Mucosa of descending colon (tissue), 3 donors: ENCODE data around the gene PROSER3. TPM values are rescaled to one million over a fixed set of nuclear protein-coding genes. Genes with fewer than 3 reads are reported as not detected.

ENCODE experiments used
- ATAC-seq: fragments of 200-7000 bp; cut with Tn5 transposase; one replicate; pipeline ENCODE4 v1.9.1; 2020; ENCODE audit warnings: mild to moderate bottlenecking, moderate library complexity
- DNase-seq, 3 donors: peaks; one replicate each; pipeline ENCODE4 v3.0.0-alpha.2; 2020
- H3K36me3 ChIP-seq: fragments of 200-600 bp; one replicate; pipeline ENCODE4 v1.8.0; 2021; ENCODE audit warnings: low read depth, mild to moderate bottlenecking
- H3K4me1 ChIP-seq: fragments of 200-600 bp; one replicate; pipeline ENCODE4 v1.8.0; 2021; ENCODE audit warnings: low read depth, mild to moderate bottlenecking
- H3K4me3 ChIP-seq: fragments of 200-600 bp; one replicate; pipeline ENCODE4 v1.8.0; 2021; ENCODE audit warnings: mild to moderate bottlenecking
- H3K9me3 ChIP-seq: fragments of 200-600 bp; one replicate; pipeline ENCODE4 v1.8.0; 2021; ENCODE audit warnings: mild to moderate bottlenecking
- CTCF ChIP-seq: fragments of 200-600 bp; IDR thresholded peaks from one replicate; pipeline ENCODE4 v1.8.0; 2022; ENCODE audit warnings: antibody characterized with exemption, mild to moderate bottlenecking
- intact Hi-C, 2 donors: fragments of 100-400 bp; cut with DNase I in 1 of 2; cut with micrococcal nuclease in 1 of 2; formaldehyde crosslinking; loops; one replicate each; pipeline versions ENCODE4 v1.11.0 to v1.11.1; 2022; cut with DNase I, micrococcal nuclease
- total RNA-seq, 3 donors: library from RNA; stranded (reverse); fragmentation: NEBNext Ultra II Directional in 2 of 3; extraction: Animal tissue kit (Norgen Biotek cat#: 25700) in 2 of 3; gene quantifications; one replicate each; pipeline versions ENCODE4 v1.2.1 to v1.2.4, GENCODE V29; 2021 to 2023
- donor health status: DM: no; HTN: no; CAD: no; lungs with moderate emphysema.
- donor health status: DM: no; HTN: no; CAD: no.
- donor health status: DM: no; HTN: yes; CAD: no.

Gene PROSER3
- total RNA-seq, 3 donors from 2014 or later: 21.7 to 26.5 (median 26.0) TPM

- Histone ChIP-seq H3K4me1 (peaks cover 32% of the 10 kb centered on the region), H3K4me3 (peak within 1 kb of the TSS; percentile 80), H3K36me3 (peaks cover 7% of the 10 kb centered on the region), H3K9me3 (no peaks in the 10 kb centered on the region)
- intact Hi-C loops: no loop called here
- TF ChIP-seq CTCF: no peak
- DNase-seq (peak in 2 of 3 donors; percentile 59 to 62), ATAC-seq (no peak)
These were observed 1.4 kb upstream of the PROSER3 start, which contains the start of gene HSPB6 for GRCh38 chr19:35756377-35757230. TSS of gene HSPB6 (minus strand) at chr19:35757029. CDS start at chr19:35757008, 21 bp downstream.

- Histone ChIP-seq H3K4me3 (no peak overlapping the region), H3K36me3 (peaks cover 7% of the 10 kb centered on the region), H3K9me3 (no peaks in the 10 kb centered on the region), H3K4me1 (peaks cover 32% of the 10 kb centered on the region)
- no peak for TF ChIP-seq CTCF
- DNase-seq: peak; percentile 54 to 86 (median 74)
- ATAC-seq: peak; percentile 16
- intact Hi-C loops: no loop called here
These were observed 686 bp upstream of the PROSER3 start for GRCh38 chr19:35757231-35757748.

DNA sequence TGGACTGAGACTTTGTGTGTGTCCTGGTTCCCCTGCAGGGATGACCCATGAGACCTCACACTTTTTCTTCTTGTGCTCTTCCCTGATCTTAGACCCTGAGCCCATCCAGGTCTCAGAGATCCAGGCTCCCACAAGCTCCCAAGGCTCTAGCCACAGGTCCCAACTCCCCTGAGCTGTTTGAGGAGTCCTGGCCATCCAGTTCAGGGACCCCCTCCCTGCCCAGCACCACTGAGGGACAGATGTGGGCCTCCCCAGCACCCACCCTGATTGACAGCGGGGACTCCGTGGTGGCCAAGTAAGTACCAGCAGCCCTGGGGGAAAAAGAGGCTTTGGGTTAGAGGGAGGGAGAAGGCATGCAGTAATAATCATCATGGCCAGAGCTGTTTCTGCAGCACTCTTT is 1.7 kb downstream of the PROSER3 start:
- ATAC-seq (no peak), DNase-seq (no peak)
- Histone ChIP-seq H3K4me1 (peaks cover 32% of the 10 kb centered on the region), H3K4me3 (no peak overlapping the region), H3K36me3 (no peaks in the 10 kb centered on the region), H3K9me3 (no peaks in the 10 kb centered on the region)
- intact Hi-C loops: no loop called here
- no peak for TF ChIP-seq CTCF

DNA sequence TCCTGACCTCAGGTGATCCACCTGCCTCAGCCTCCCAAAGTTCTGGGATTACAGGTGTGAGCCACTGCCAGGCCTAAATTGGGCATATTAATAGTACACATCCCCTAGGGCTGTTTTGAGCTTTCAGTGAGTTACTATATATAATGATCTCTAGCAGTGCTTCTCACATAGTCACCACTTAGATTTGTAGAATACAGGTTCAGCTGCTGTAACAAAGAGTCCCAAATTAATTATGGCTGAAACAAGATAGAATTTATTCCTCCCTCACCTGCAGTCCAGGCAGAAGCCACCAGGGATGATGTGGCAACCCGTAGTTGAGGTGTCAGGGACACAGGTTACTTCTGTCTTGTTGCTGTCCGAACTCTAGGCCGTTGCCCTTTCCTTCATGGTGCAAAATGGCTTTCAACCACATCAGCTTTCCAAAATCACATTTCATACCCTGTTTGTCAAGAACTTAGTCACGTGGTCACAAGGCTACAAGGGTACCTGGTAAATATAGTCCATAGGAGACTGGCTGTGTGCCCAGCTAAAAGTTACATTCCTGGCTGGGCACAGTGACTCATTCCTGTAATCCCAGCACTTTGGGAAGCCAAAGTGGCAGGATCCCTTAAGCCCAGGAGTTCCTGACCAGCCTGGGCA is 2.9 kb downstream of the PROSER3 start:
- Histone ChIP-seq H3K9me3 (no peaks in the 10 kb centered on the region), H3K4me3 (no peak overlapping the region), H3K36me3 (no peaks in the 10 kb centered on the region), H3K4me1 (peaks cover 25% of the 10 kb centered on the region)
- ATAC-seq: no peak
- intact Hi-C loops: no loop called here
- DNase-seq: no peak
- no peak for TF ChIP-seq CTCF

DNA sequence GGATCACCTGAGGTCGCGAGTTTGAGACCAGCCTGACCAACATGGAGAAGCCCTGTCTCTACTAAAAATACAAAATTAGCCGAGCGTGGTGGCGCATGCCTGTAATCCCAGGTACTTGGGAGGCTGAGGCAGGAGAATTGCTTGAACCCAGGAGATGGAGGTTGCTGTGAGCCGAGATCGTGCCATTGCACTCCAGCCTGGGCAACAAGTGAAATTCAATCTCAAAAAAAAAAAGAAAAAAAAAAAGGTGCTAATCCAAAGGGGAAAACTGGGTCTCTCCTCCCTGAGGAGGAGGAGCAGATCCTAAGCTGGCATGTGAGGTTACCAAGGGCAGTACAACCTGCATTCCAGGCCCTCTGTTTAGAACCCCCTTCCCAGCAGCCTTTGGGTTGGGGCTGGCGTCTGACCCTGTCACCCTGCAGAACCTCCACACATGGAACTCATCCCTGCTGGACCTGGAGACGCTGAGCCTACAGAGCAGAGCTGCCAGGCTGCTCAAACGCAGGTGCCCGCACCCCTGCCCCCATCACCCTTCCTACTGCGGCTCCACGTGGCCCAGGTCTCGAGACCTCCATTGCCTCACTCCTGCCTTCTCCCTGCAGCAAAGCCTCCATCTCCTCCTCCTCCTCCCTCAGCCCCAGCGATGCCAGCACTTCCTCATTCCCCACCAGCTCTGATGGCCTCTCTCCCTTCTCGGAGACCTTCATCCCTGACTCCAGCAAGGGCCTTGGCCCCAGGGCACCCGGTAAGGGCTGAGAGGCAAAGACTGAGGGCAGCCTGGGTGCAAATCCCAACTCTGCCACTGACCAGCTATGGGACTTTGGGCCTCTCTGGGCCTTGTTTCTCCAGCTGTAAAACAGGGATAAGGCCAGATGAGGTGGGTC is 6.7 kb downstream of the PROSER3 start:
- ATAC-seq: no peak
- no peak for DNase-seq
- Histone ChIP-seq H3K4me3 (no peak overlapping the region), H3K36me3 (no peaks in the 10 kb centered on the region), H3K9me3 (no peaks in the 10 kb centered on the region), H3K4me1 (no peaks in the 10 kb centered on the region)
- TF ChIP-seq CTCF: no peak
- intact Hi-C loops: no loop called here
